Prostate gland (tissue), 2 donors: ENCODE data around the gene SLC34A1. TPM values are rescaled to one million over a fixed set of nuclear protein-coding genes. Genes with fewer than 3 reads are reported as not detected.

ENCODE experiments used
- DNase-seq: peaks from one replicate; pipeline ENCODE4 v3.0.0-alpha.2; 2019; ENCODE audit warnings: low spot score
- H3K27ac ChIP-seq, 2 donors: fragments of 200-600 bp; sonication (generic); 2 replicates each; pipeline ENCODE4 v1.5.1; 2017 to 2019
- H3K27me3 ChIP-seq: fragments of 200-600 bp; sonication (generic); replicated peaks from 2 replicates; pipeline ENCODE4 v1.5.1; 2019; ENCODE audit not compliant: insufficient read depth
- H3K36me3 ChIP-seq, 2 donors: fragments of 200-600 bp; sonication (generic); 1 replicate in 1 of 2; 2 replicates in 1 of 2; pipeline versions ENCODE4 v1.5.1 to v1.8.1; 2017 to 2019
- H3K4me1 ChIP-seq: fragments of 200-600 bp; sonication (generic); replicated peaks from 2 replicates; pipeline ENCODE4 v1.5.1; 2019
- H3K4me3 ChIP-seq, 2 donors: fragments of 200-600 bp; sonication (generic); 2 replicates each; pipeline ENCODE4 v1.5.1; 2017 to 2019
- H3K9me3 ChIP-seq: fragments of 200-600 bp; sonication (generic); 2 replicates; pipeline ENCODE4 v1.5.1; 2017
- CTCF ChIP-seq, 4 experiments: fragments of 200-600 bp in 2 of 4; fragments of 450-650 bp in 2 of 4; sonication (generic) in 2 of 4; IDR thresholded peaks; 1 replicate in 3 of 4; 2 replicates in 1 of 4; pipeline ENCODE4 v1.5.1; 2016 to 2019; ENCODE audit warnings: antibody characterized with exemption in 4 of 4, mild to moderate bottlenecking in 2 of 4, moderate library complexity in 2 of 4
- POLR2A ChIP-seq: fragments of 450-650 bp; IDR thresholded peaks from one replicate; pipeline ENCODE4 v1.6.1; 2016; ENCODE audit warnings: antibody characterized with exemption, mild to moderate bottlenecking
- POLR2AphosphoS5 ChIP-seq: sonication (generic); formaldehyde crosslinking; IDR thresholded peaks from one replicate; pipeline ENCODE4 v1.6.1; 2017; ENCODE audit warnings: antibody characterized with exemption
- WGBS: methylation state at CpG from one replicate; pipeline ENCODE4 v1.1.5; 2018; 5-methylcytosine and 5-hydroxymethylcytosine counted together
- intact Hi-C: fragments of 100-400 bp; cut with DNase I; formaldehyde crosslinking; loops from one replicate; pipeline ENCODE4 v1.14.2; 2022
- total RNA-seq, 2 donors: library from RNA; depleted of rRNA; stranded (reverse); fragments of >200 nt; gene quantifications; one replicate each; pipeline ENCODE4 v1.1.0, GENCODE V29; 2016

SLC34A1 gene
- total RNA-seq, result not detected

GRCh38 chr5:177384134-177384533 lies at the start of gene SLC34A1:
SLC34A1 (plus strand) TSS chr5:177384434; CDS start chr5:177385742, 1,308 bp downstream.
- H3K4me3 ChIP-seq, result no peak within 1 kb of the TSS
- no peak for DNase-seq
- TF ChIP-seq CTCF (IDR thresholded peaks at IDR 0.05) (no peak), POLR2AphosphoS5 (no peak), POLR2A (no peak)
- 80% methylated on average over 4 of the region's 4 CpGs for WGBS
- no peaks in the 10 kb centered on the region for H3K9me3 ChIP-seq
- no peaks in the 10 kb centered on the region for H3K27me3 ChIP-seq
- H3K27ac ChIP-seq, result no peak within 1 kb of the TSS
- no peaks in the 10 kb centered on the region for H3K4me1 ChIP-seq
- no peaks in the 10 kb centered on the region for H3K36me3 ChIP-seq
- intact Hi-C loops, result no loop called here

- no peak overlapping the region for H3K27ac ChIP-seq
- H3K4me1 ChIP-seq, result no peaks in the 10 kb centered on the region
- no peak overlapping the region for H3K4me3 ChIP-seq
- intact Hi-C loops, result no loop called here
- H3K27me3 ChIP-seq, result no peaks in the 10 kb centered on the region
- TF ChIP-seq POLR2AphosphoS5 (no peak), POLR2A (no peak), CTCF (IDR thresholded peaks at IDR 0.05) (no peak)
- DNase-seq, result no peak
- H3K9me3 ChIP-seq, result no peaks in the 10 kb centered on the region
- peaks cover 6 to 35% of the 10 kb centered on the region in 2 donors for H3K36me3 ChIP-seq
- WGBS, result 84% methylated on average over 21 of the region's 21 CpGs
Observed at GRCh38 chr5:177334781-177335700, 49.2 kb upstream of the SLC34A1 start.

- H3K4me1 ChIP-seq, result no peaks in the 10 kb centered on the region
- H3K4me3 ChIP-seq, result no peak overlapping the region
- no peak for DNase-seq
- H3K9me3 ChIP-seq, result no peaks in the 10 kb centered on the region
- no peak for TF ChIP-seq POLR2A
- no peak for TF ChIP-seq POLR2AphosphoS5
- peaks cover 6 to 35% of the 10 kb centered on the region in 2 donors for H3K36me3 ChIP-seq
- intact Hi-C loops, result no loop called here
- H3K27ac ChIP-seq, result no peak overlapping the region
- no peaks in the 10 kb centered on the region for H3K27me3 ChIP-seq
- 95% methylated on average over 7 of the region's 7 CpGs for WGBS
Observed at GRCh38 chr5:177335701-177336065, 48.6 kb upstream of the SLC34A1 start.

GRCh38 chr5:177336112-177336511 lies 48.1 kb upstream of the SLC34A1 start:
- no peak for DNase-seq
- TF ChIP-seq POLR2AphosphoS5 (no peak), CTCF (IDR thresholded peaks at IDR 0.05) (no peak), POLR2A (no peak)
- no peaks in the 10 kb centered on the region for H3K9me3 ChIP-seq
- peaks cover 6 to 35% of the 10 kb centered on the region in 2 donors for H3K36me3 ChIP-seq
- WGBS, result 63% methylated on average over 12 of the region's 12 CpGs
- no peak overlapping the region for H3K27ac ChIP-seq
- H3K4me3 ChIP-seq, result no peak overlapping the region
- intact Hi-C loops, result no loop called here
- H3K27me3 ChIP-seq, result no peaks in the 10 kb centered on the region
- no peaks in the 10 kb centered on the region for H3K4me1 ChIP-seq

GRCh38 chr5:177336603-177337494 lies 47.4 kb upstream of the SLC34A1 start:
- no peak for DNase-seq
- Histone ChIP-seq H3K27ac (no peak overlapping the region), H3K9me3 (no peaks in the 10 kb centered on the region), H3K4me3 (no peak overlapping the region), H3K4me1 (no peaks in the 10 kb centered on the region), H3K27me3 (no peaks in the 10 kb centered on the region), H3K36me3 (peaks cover 6 to 32% of the 10 kb centered on the region in 2 donors)
- intact Hi-C loops, result no loop called here
- 92% methylated on average over 33 of the region's 36 CpGs for WGBS
- no peak for TF ChIP-seq POLR2A
- TF ChIP-seq CTCF (IDR thresholded peaks at IDR 0.05), result no peak
- TF ChIP-seq POLR2AphosphoS5, result no peak
